ENCODE measurements around the gene TNFRSF11A. TPM values are rescaled to one million over a fixed set of nuclear protein-coding genes. Genes with fewer than 3 reads are reported as not detected.

Gene TNFRSF11A
- polyA plus RNA-seq, 1 donor from 2014 or later = not detected

GRCh38 chr18:62332964-62333695 is 8.0 kb downstream of the TNFRSF11A start:
- TF ChIP-seq TAF1 (IDR thresholded peaks at IDR 0.05; ENCODE audit: low read depth) = no peak
- no peak for TF ChIP-seq SMC3 (conservative IDR thresholded peaks at IDR 0.05; ENCODE audit: poor library complexity)
- no peak for TF ChIP-seq EZH2 (IDR thresholded peaks at IDR 0.05; ENCODE audit: borderline replicate concordance, insufficient read depth, low read length, poor library complexity, severe bottlenecking)
- TF ChIP-seq MXI1 (conservative IDR thresholded peaks at IDR 0.05; ENCODE audit: poor library complexity, severe bottlenecking) = no peak
- no peak for TF ChIP-seq RAD21 (conservative IDR thresholded peaks at IDR 0.05)
- TF ChIP-seq REST (IDR thresholded peaks at IDR 0.05; ENCODE audit: borderline replicate concordance) = no peak
- TF ChIP-seq POLR2AphosphoS5 (IDR thresholded peaks at IDR 0.05) = no peak
- no peak for TF ChIP-seq EP300 (conservative IDR thresholded peaks at IDR 0.05; ENCODE audit: poor library complexity, severe bottlenecking)
- TF ChIP-seq CTCF (IDR thresholded peaks at IDR 0.05; ENCODE audit: poor library complexity, severe bottlenecking) = no peak
- no peaks in the 10 kb centered on the region for H3K9me2 ChIP-seq (ENCODE audit: insufficient read depth, low read length)
- H3K79me2 ChIP-seq (replicated peaks; ENCODE audit: insufficient read depth, low read length) = no peaks in the 10 kb centered on the region

GRCh38 chr18:62334120-62334519 is 9.0 kb downstream of the TNFRSF11A start:
- Histone ChIP-seq H3K4me2 (ENCODE audit: low read length) (no peak overlapping the region), H3K79me2 (replicated peaks; ENCODE audit: insufficient read depth, low read length) (no peaks in the 10 kb centered on the region), H4K20me1 (ENCODE audit: insufficient read depth) (no peaks in the 10 kb centered on the region), H3K36me3 (ENCODE audit: insufficient read depth, low read length) (no peaks in the 10 kb centered on the region), H2AFZ (ENCODE audit: low read depth, low read length) (no peak overlapping the region), H3K4me3 (ENCODE audit: low read length) (no peak overlapping the region), H3K9me2 (ENCODE audit: insufficient read depth, low read length) (no peaks in the 10 kb centered on the region), H3K27me3 (ENCODE audit: insufficient read depth, low read depth, low read length) (no peaks in the 10 kb centered on the region), H3K9me3 (ENCODE audit: low read length) (no peaks in the 10 kb centered on the region), H3F3A (ENCODE audit: insufficient read depth, low read length, poor library complexity, severe bottlenecking) (no peaks in the 10 kb centered on the region), H3K9ac (ENCODE audit: low read length) (no peak overlapping the region), H3K27ac (ENCODE audit: low read length) (no peak overlapping the region)
- TF ChIP-seq POLR2AphosphoS5 (IDR thresholded peaks at IDR 0.05) (no peak), TAF1 (IDR thresholded peaks at IDR 0.05; ENCODE audit: low read depth) (no peak), EP300 (conservative IDR thresholded peaks at IDR 0.05; ENCODE audit: poor library complexity, severe bottlenecking) (no peak), MXI1 (conservative IDR thresholded peaks at IDR 0.05; ENCODE audit: poor library complexity, severe bottlenecking) (no peak), CTCF (IDR thresholded peaks at IDR 0.05; ENCODE audit: poor library complexity, severe bottlenecking) (no peak), SMC3 (conservative IDR thresholded peaks at IDR 0.05; ENCODE audit: poor library complexity) (no peak), RAD21 (conservative IDR thresholded peaks at IDR 0.05) (no peak), EZH2 (IDR thresholded peaks at IDR 0.05; ENCODE audit: borderline replicate concordance, insufficient read depth, low read length, poor library complexity, severe bottlenecking) (no peak), REST (IDR thresholded peaks at IDR 0.05; ENCODE audit: borderline replicate concordance) (no peak)

More at GRCh38 chr18:62332964-62333695, 8.0 kb downstream of the TNFRSF11A start:
- no peak overlapping the region for H2AFZ ChIP-seq (ENCODE audit: low read depth, low read length)
- H3K36me3 ChIP-seq (ENCODE audit: insufficient read depth, low read length) = no peaks in the 10 kb centered on the region
- no peak overlapping the region for H3K4me2 ChIP-seq (ENCODE audit: low read length)
- H3F3A ChIP-seq (ENCODE audit: insufficient read depth, low read length, poor library complexity, severe bottlenecking) = no peaks in the 10 kb centered on the region
- H4K20me1 ChIP-seq (ENCODE audit: insufficient read depth) = no peaks in the 10 kb centered on the region
- no peak overlapping the region for H3K9ac ChIP-seq (ENCODE audit: low read length)
- H3K27ac ChIP-seq (ENCODE audit: low read length) = no peak overlapping the region
- H3K9me3 ChIP-seq (ENCODE audit: low read length) = no peaks in the 10 kb centered on the region
- H3K27me3 ChIP-seq (ENCODE audit: insufficient read depth, low read depth, low read length) = peaks cover 6% of the 10 kb centered on the region
- H3K4me3 ChIP-seq (ENCODE audit: low read length) = no peak overlapping the region

Data from neural cell (in vitro differentiated cells).